ENCODE results near the gene ME3. TPM values are rescaled to one million over a fixed set of nuclear protein-coding genes. Genes with fewer than 3 reads are reported as not detected.

Gene ME3
- total and polyA plus RNA-seq, 11 donors, result 11.3 to 51.5 (median 31.3) TPM

- intact Hi-C loops (cut with DNase I), result loop anchor here in 1 of 10 donors (10.0 kb wide), 1 partner anchor 134 kb away; no protein-coding TSS in a partner anchor
These were observed 211.7 kb downstream of the ME3 start for GRCh38 chr11:86460461-86461385.

GRCh38 chr11:86459682-86460460 is 212.5 kb downstream of the ME3 start:
- ATAC-seq (peak; percentile 31 to 68 (median 56)), DNase-seq (peak; percentile 64 to 74 (median 72))
- Histone ChIP-seq H3K27me3 (no peaks in the 10 kb centered on the region), H3K36me3 (peaks cover 0 to 17% (median 5%) of the 10 kb centered on the region in 9 donors), H3K4me3 (no peak overlapping the region), H3K27ac (peak overlapping the region; percentile 8 to 68 (median 58)), H3K9me3 (no peaks in the 10 kb centered on the region), H3K4me1 (peaks cover 3 to 56% (median 37%) of the 10 kb centered on the region in 12 donors)
- intact Hi-C loops (cut with DNase I), result loop anchor here (2.0 to 10.0 kb wide), 11 partner anchors 135 to 457 kb away; partner anchors contain the start of genes PRSS23 (in 6 of the 10) and ME3 (in 4 of the 10)
- no peak for TF ChIP-seq CTCF (IDR thresholded peaks at IDR 0.05)
- no peak for TF ChIP-seq POLR2A (IDR thresholded peaks at IDR 0.05)
- WGBS, 4 donors, result 35 to 44% (median 39%) methylated on average over 3 of the region's 3 CpGs

More at GRCh38 chr11:86460461-86461385, 211.7 kb downstream of the ME3 start:
- 57 to 69% (median 62%) methylated on average over 9 of the region's 9 CpGs for WGBS, 4 donors
- TF ChIP-seq CTCF (IDR thresholded peaks at IDR 0.05) (no peak), POLR2A (IDR thresholded peaks at IDR 0.05) (no peak)
- DNase-seq (no peak), ATAC-seq (peak in 2 of 4 donors; percentile 10 to 12)
- no peaks in the 10 kb centered on the region for H3K27me3 ChIP-seq
- H3K36me3 ChIP-seq, result peaks cover 0 to 17% (median 7%) of the 10 kb centered on the region in 9 donors
- peaks cover 3 to 57% (median 37%) of the 10 kb centered on the region in 12 donors for H3K4me1 ChIP-seq
- no peak overlapping the region for H3K4me3 ChIP-seq
- no peaks in the 10 kb centered on the region for H3K9me3 ChIP-seq
- peak overlapping the region in 10 of 12 donors; percentile 9 to 68 (median 60) for H3K27ac ChIP-seq

- intact Hi-C loops (cut with DNase I), result loop anchor here (2.0 to 10.0 kb wide), 10 partner anchors 146 to 458 kb away; partner anchors contain the start of genes PRSS23 (in 6 of the 10) and ME3 (in 4 of the 10)
- WGBS, 4 donors, result 50 to 89% (median 81%) methylated on average over 1 of the region's 1 CpG
- ATAC-seq, result no peak
- peaks cover 3 to 55% (median 37%) of the 10 kb centered on the region in 12 donors for H3K4me1 ChIP-seq
- no peak for TF ChIP-seq POLR2A (IDR thresholded peaks at IDR 0.05)
- TF ChIP-seq CTCF (IDR thresholded peaks at IDR 0.05), result no peak
- H3K9me3 ChIP-seq, result no peaks in the 10 kb centered on the region
- no peak overlapping the region for H3K4me3 ChIP-seq
- peak overlapping the region in 7 of 12 donors; percentile 28 to 63 (median 57) for H3K27ac ChIP-seq
- DNase-seq, result no peak
- H3K36me3 ChIP-seq, result peaks cover 0 to 13% (median 2%) of the 10 kb centered on the region in 9 donors
- no peaks in the 10 kb centered on the region for H3K27me3 ChIP-seq
These were observed 213.4 kb downstream of the ME3 start for GRCh38 chr11:86459002-86459385.
